ENCODE results near the gene ADAMTS17. TPM values are rescaled to one million over a fixed set of nuclear protein-coding genes. Genes with fewer than 3 reads are reported as not detected.
A peak's percentile ranks its signal among the peaks of the same experiment; 100 is the strongest.

Gene ADAMTS17
- total RNA-seq, 4 donors from 2014 or later, result 6.0 to 17.6 (median 8.2) TPM

DNA sequence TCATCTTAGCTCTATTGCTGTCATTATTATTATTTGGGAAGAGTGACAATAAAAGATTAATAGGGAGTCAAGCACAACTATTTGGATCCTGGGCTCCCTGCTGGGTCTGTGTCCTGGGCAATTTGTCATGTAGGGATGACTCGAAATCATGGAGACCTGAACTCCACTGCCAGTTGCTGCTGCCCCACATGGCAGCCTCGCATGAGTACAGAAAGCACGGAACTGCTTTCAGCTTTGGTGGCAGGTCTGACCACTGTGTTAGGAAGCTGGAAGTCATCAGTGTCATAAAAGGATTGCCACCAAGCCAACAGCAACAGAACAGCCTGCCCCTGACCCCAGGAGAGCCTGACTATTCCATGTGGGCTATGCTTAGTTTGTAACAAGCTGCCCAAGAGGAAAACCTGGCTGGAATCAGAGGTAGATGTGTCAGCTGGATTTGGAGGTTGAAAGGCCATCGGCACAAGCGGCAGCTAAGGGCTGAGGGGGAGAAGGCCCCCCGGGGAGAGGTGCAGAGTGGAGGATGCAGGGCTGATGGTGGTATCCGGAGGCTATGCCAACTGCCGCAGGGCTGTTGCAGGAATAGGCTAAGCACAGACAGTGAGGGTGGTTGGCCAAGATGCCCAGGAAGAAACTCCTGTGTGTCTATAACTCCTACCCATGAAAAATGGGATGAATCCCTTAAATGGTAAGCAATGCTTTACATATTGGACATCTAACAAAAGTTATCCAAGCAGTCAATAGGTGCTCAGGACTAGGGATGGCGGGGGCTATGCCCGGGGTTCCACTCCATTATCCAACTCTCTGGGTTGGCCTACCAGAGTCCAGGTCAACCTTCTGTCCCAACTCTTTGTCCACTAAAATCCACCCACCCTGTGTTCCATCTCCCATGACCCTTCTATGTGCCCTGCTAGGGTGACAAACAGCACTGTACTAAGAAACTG is 291.6 kb downstream of the ADAMTS17 start:
- WGBS, 2 donors (ENCODE audit: low coverage in 1 of 2), result 38 to 84% methylated on average over 1 to 10 of the region's 10 CpGs
- Histone ChIP-seq H3K4me3 (no peak overlapping the region), H3K4me1 (no peaks in the 10 kb centered on the region), H3K27ac (no peak overlapping the region), H3K9me3 (no peaks in the 10 kb centered on the region), H3K27me3 (no peaks in the 10 kb centered on the region), H3K36me3 (no peaks in the 10 kb centered on the region)
- TF ChIP-seq, protein P1, sequence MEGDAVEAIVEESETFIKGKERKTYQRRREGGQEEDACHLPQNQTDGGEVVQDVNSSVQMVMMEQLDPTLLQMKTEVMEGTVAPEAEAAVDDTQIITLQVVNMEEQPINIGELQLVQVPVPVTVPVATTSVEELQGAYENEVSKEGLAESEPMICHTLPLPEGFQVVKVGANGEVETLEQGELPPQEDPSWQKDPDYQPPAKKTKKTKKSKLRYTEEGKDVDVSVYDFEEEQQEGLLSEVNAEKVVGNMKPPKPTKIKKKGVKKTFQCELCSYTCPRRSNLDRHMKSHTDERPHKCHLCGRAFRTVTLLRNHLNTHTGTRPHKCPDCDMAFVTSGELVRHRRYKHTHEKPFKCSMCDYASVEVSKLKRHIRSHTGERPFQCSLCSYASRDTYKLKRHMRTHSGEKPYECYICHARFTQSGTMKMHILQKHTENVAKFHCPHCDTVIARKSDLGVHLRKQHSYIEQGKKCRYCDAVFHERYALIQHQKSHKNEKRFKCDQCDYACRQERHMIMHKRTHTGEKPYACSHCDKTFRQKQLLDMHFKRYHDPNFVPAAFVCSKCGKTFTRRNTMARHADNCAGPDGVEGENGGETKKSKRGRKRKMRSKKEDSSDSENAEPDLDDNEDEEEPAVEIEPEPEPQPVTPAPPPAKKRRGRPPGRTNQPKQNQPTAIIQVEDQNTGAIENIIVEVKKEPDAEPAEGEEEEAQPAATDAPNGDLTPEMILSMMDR (IDR thresholded peaks at IDR 0.05), result no peak
- TF ChIP-seq POLR2AphosphoS5 (IDR thresholded peaks at IDR 0.05) (no peak), EP300 (IDR thresholded peaks at IDR 0.05; ENCODE audit: low read depth) (no peak), POLR2A (IDR thresholded peaks at IDR 0.05) (no peak)
- in situ Hi-C loops (cut with MboI; ENCODE audit: low pct_ligation_motif_present in 1 of 4, low pct_unique_long_range_greater_than_20kb in 1 of 4, low sequenced_read_pairs in 3 of 4), result no loop called here
- intact Hi-C loops (cut with DNase I; ENCODE audit: low total_unique reads), result no loop called here
- DNase-seq, result no peak

DNA sequence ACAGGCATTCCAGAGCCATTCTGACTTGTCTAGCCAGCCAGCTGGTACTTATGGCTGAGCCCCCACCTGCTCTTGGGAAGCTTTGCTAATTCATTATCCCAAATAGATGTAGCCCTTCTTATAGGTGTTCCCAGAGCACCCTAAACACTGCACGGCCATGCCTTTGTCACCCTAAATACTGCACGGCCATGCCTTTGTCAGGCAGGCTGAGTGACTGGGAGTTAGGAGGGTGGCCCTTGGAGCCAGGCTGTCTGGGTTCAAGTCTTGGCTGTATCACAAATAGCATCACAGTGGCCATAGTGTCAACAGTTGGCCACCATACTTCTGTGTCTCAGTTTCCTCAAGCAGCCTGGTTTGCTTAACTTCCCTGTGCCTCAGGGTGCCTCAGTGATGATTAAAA is 292.3 kb downstream of the ADAMTS17 start:
- WGBS, 2 donors (ENCODE audit: low coverage in 1 of 2), result 88 to 100% methylated on average over 2 of the region's 2 CpGs
- no peak for DNase-seq
- in situ Hi-C loops (cut with MboI; ENCODE audit: low pct_ligation_motif_present in 1 of 4, low pct_unique_long_range_greater_than_20kb in 1 of 4, low sequenced_read_pairs in 3 of 4), result no loop called here

DNA sequence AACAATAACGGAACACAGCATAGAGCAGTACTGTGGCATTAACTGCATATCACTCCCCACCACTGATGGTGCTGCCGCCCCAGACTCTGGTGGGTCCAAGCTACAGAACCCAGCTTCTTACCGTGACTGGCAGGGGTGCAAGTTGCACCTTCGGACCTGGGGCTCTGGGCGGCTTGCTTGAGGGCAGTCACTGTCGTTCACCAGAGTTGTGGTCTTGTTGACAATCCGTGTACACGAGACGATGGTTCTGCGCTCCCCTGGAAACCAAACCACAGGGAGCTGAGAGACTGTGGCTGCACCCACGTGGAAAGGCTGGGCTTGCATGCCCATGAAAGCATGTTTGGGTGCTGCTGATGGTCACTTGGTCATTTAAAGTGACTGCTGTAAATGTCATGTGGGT is 293.0 kb downstream of the ADAMTS17 start:
- no peaks in the 10 kb centered on the region for H3K4me1 ChIP-seq
- no peak overlapping the region for H3K27ac ChIP-seq
- no peak overlapping the region for H3K4me3 ChIP-seq
- TF ChIP-seq POLR2AphosphoS5 (IDR thresholded peaks at IDR 0.05), result no peak
- no peak for TF ChIP-seq POLR2A (IDR thresholded peaks at IDR 0.05)
- TF ChIP-seq, protein P1 (IDR thresholded peaks at IDR 0.05), result no peak
- TF ChIP-seq EP300 (IDR thresholded peaks at IDR 0.05; ENCODE audit: low read depth), result no peak
- intact Hi-C loops (cut with DNase I; ENCODE audit: low total_unique reads) (no loop called here), in situ Hi-C loops (cut with MboI; ENCODE audit: low pct_ligation_motif_present in 1 of 4, low pct_unique_long_range_greater_than_20kb in 1 of 4, low sequenced_read_pairs in 3 of 4) (no loop called here)
- 40 to 91% methylated on average over 1 to 11 of the region's 11 CpGs for WGBS, 2 donors (ENCODE audit: low coverage in 1 of 2)
- H3K27me3 ChIP-seq, result no peaks in the 10 kb centered on the region
- no peak for DNase-seq
- H3K9me3 ChIP-seq, result no peaks in the 10 kb centered on the region
- no peaks in the 10 kb centered on the region for H3K36me3 ChIP-seq

More for the DNA sequence above, 292.3 kb downstream of the ADAMTS17 start:
- Histone ChIP-seq H3K4me1 (no peaks in the 10 kb centered on the region), H3K36me3 (no peaks in the 10 kb centered on the region), H3K9me3 (no peaks in the 10 kb centered on the region), H3K27me3 (no peaks in the 10 kb centered on the region), H3K4me3 (no peak overlapping the region), H3K27ac (no peak overlapping the region)
- TF ChIP-seq EP300 (IDR thresholded peaks at IDR 0.05; ENCODE audit: low read depth) (no peak), POLR2AphosphoS5 (IDR thresholded peaks at IDR 0.05) (no peak), POLR2A (IDR thresholded peaks at IDR 0.05) (no peak)
- TF ChIP-seq, protein P1 (IDR thresholded peaks at IDR 0.05), result no peak
- intact Hi-C loops (cut with DNase I; ENCODE audit: low total_unique reads), result no loop called here

DNA sequence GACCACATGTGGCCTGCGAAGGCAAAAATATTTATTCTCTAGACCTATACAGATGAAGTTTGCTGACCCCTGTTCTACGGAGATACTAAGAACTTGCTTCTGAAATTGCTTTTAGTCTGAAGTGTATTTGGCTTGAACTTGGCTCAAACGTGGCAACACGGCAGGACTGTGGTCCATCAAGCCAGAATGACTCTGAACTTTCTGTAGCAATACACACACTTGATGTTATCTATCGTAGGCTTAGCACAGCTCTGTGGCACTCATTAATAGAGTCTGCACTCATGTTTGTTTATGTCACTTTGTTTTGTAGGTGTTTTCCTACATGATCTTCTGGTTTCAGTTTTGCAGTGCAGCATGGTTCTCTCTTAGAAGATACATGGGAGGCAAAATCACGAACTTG is 298.1 kb downstream of the ADAMTS17 start:
- no peak for TF ChIP-seq POLR2A (IDR thresholded peaks at IDR 0.05)
- no peak for TF ChIP-seq EP300 (IDR thresholded peaks at IDR 0.05; ENCODE audit: low read depth)
- no peak for TF ChIP-seq POLR2AphosphoS5 (IDR thresholded peaks at IDR 0.05)
- TF ChIP-seq, protein P1 (IDR thresholded peaks at IDR 0.05), result no peak
- H3K9me3 ChIP-seq, result no peaks in the 10 kb centered on the region
- no peak overlapping the region for H3K4me3 ChIP-seq
- H3K27me3 ChIP-seq, result no peaks in the 10 kb centered on the region
- H3K36me3 ChIP-seq, result no peaks in the 10 kb centered on the region
- intact Hi-C loops (cut with DNase I; ENCODE audit: low total_unique reads), result no loop called here
- WGBS, 2 donors (ENCODE audit: low coverage in 1 of 2), result 72 to 86% methylated on average over 4 to 6 of the region's 6 CpGs
- H3K27ac ChIP-seq, result peak overlapping the region in 1 of 4 donors; percentile 7
- no peak for DNase-seq
- peaks cover 0 to 7% (median 0%) of the 10 kb centered on the region in 4 donors for H3K4me1 ChIP-seq
- in situ Hi-C loops (cut with MboI; ENCODE audit: low pct_ligation_motif_present in 1 of 4, low pct_unique_long_range_greater_than_20kb in 1 of 4, low sequenced_read_pairs in 3 of 4), result no loop called here
